GM18873 (cell line): ENCODE measurements around the gene TTC31.
A peak's percentile ranks its signal among the peaks of the same experiment; 100 is the strongest.
"Not testable (repeated sequence)": the region's sequence is repeated elsewhere in the genome, so short reads cannot be mapped to it uniquely, and the experiment has no call there.

Experiments
- ATAC-seq: cut with Tn5 transposase; IDR thresholded peaks from one replicate; pipeline ENCODE4 v1.9.1; 2021; ENCODE audit warnings: mild to moderate bottlenecking, moderate library complexity, moderate number of reproducible peaks; ENCODE audit not compliant: unreplicated experiment, low FRiP score

Gene TTC31

GRCh38 chr2:74482801-74483674 is at the start of gene TTC31, which contains the start of gene CCDC142:
Gene TTC31 (plus strand): TSS chr2:74483081. CDS start chr2:74483096, 15 bp downstream.
Gene CCDC142 (minus strand): TSS chr2:74482998. CDS start chr2:74482837, 161 bp downstream.
- peak; percentile 80 for ATAC-seq

- ATAC-seq = no peak
Observed at GRCh38 chr2:74436111-74436805, 46.6 kb upstream of the TTC31 start.

DNA sequence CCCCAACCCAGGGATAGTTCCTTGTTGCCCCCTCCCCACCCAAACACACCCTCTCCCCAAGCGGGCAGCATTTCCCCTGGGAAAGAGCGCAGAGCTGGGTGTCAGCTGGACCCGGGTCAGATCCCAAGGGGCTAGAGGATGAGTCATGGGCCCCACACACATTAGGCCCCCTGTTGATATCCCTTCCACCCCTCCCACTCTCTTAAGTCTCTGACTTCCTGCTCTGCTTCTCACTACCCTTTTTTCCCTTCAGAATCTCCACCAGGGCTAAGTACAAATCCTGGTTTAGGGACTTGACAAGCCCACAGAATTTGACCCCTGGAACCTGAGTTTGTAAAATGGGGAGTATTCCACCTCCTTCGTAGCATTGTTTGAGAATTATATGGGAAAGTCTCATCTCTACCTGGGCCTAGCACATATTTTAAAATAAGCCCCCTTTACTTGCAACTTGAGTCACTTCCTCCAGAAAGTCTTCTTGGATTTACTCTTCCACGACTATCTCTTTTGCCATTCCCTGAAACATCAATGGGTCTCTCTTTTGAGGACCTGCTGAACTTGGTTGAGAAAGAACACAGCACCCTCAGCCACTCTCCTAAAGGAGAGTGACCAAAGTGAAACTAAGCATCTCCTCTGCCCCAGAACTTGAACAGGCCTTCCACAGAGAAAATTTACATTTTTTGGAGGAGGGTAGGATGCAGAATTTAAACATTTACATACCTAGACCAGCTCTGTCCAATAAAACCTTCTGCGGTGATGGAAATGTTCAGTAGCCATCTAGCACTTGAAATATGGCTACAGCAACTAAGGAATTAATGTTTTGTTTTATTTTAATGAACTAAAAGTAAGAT is 45.8 kb upstream of the TTC31 start:
- ATAC-seq = no peak

- no peak for ATAC-seq
Observed at GRCh38 chr2:74438248-74438647, 44.6 kb upstream of the TTC31 start.

- no peak for ATAC-seq
Observed at GRCh38 chr2:74439373-74439772, 43.5 kb upstream of the TTC31 start.

DNA sequence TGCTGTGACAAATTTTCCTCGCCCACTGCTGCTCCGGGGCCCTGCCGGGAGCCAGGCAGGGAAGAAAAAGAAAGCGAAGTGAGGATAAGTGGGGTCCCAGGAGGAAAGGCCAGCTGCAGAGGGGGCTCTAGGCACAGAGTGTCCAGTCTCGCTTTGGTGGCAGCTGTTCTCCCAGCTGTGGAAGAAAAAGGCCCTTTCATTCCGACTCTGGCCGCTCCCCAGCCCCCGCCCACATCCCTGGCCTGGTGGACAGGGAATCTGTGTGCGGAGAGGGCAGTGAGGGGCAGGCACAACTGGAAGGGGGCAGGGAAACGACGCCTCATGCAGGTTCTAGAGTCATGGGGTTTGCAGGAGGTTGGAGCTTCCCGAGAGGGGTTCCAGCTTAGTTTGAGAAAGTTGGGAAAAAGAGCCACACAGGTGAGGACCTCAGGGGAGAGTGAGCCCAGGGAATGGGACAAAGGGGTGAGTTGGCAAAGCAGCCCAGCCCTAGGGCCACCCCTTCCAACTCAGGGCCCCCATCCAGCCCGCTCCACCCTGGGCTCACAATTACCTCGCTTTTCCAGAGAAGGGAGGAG is 43.0 kb upstream of the TTC31 start:
- no peak for ATAC-seq

DNA sequence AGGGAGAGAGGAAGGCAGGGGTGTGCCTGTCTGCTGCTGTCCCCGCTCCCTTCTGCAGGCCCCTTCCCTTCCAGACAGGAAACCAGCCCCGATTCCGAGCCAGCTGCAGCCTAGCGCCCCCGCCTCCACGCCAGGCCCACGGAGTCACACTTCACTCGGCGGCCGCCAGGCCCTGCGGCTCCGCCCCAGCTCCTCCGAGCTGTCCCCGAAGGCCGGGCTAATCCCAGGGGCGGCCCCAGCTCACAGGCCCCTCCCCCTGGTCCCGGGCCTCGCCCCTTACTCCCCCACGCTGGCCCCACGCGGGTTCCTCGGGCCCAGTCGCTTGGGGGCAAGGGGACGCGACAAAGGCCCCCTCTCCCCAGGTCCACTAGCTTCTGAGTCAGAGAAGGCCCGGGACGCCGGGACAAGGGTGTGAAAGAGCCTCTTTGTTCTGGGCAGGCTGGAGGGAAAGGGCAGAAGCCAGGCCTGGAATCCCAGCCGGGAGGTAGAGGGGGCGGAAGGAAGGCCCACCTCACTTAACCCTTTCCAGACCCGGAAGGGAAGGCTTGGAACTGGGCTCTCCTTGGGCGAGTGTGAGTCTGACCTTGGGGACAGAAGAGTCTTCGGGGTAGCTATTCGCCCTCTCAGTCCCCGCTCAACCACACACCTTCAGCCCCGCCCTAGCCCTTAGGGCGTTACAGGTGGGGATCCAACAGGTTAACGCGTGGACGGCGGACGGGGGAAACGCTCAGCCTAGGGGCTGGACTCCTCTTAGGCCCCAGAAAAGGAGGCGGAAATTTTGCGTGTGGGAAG is 42.3 kb upstream of the TTC31 start:
- peak; percentile 66 for ATAC-seq

GRCh38 chr2:74441170-74441689 is 41.7 kb upstream of the TTC31 start:
- no peak for ATAC-seq

GRCh38 chr2:74441690-74442482 is 41.0 kb upstream of the TTC31 start, which contains the start of gene RTKN:
Gene RTKN (minus strand): TSS chr2:74441937. CDS start chr2:74441816, 121 bp downstream.
- no peak for ATAC-seq

GRCh38 chr2:74442483-74443297 is 40.2 kb upstream of the TTC31 start:
- not testable (repeated sequence) for ATAC-seq

DNA sequence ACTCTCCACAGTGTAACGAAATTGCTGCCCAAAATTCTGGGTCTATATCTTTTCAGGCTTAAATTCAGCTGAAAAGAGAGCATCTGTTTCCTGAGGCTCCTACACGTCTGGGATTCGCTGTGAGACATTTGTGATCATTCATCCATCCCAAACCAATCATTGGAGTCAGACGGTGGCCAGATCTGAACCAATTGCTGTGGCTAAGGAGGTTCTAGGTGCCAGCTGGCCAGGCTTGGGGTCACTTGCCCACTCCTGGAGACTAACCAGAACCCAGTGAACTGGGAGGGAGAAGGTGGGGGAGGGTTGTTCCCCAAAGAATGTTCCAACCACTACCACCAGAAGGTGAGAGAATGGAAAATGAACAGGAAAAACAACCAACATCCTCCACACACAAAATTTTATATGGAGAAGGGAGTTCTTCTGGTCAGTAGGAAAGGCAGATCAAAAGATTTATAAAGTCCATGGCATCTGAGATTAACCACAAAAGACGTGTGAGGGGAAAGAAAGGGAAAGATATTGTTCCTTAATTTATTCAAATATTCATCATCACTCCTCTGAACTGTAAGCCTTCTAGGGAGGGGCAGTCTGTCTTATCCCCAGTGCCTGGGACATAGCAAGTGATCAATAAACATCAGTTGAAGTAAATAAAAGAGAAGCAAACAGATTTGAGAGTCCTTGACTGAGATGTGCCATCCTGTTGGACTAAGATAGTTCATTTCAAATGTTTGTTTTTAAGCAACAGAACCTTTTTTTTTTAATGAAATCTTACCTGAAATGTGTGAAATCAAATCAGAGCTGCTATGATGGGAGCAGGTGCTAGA is 38.2 kb upstream of the TTC31 start:
- ATAC-seq = no peak

GRCh38 chr2:74447230-74447999 is 35.5 kb upstream of the TTC31 start:
- ATAC-seq = no peak

GRCh38 chr2:74448771-74449170 is 34.1 kb upstream of the TTC31 start:
- no peak for ATAC-seq

GRCh38 chr2:74450570-74451190 is 32.2 kb upstream of the TTC31 start:
- ATAC-seq = no peak

GRCh38 chr2:74454654-74455511 is 28.0 kb upstream of the TTC31 start, which contains the start of gene INO80B:
Gene INO80B (plus strand): TSS chr2:74455087. CDS start chr2:74455117, 30 bp downstream.
- ATAC-seq = peak; percentile 46
